Measurements from ENCODE around the gene XIRP2. TPM values are rescaled to one million over a fixed set of nuclear protein-coding genes. Genes with fewer than 3 reads are reported as not detected.
"Not testable (repeated sequence)": the region's sequence is repeated elsewhere in the genome, so short reads cannot be mapped to it uniquely, and the experiment has no call there.

The XIRP2 gene
- total RNA-seq, 1 experiment from 2014 or later, result not detected

DNA sequence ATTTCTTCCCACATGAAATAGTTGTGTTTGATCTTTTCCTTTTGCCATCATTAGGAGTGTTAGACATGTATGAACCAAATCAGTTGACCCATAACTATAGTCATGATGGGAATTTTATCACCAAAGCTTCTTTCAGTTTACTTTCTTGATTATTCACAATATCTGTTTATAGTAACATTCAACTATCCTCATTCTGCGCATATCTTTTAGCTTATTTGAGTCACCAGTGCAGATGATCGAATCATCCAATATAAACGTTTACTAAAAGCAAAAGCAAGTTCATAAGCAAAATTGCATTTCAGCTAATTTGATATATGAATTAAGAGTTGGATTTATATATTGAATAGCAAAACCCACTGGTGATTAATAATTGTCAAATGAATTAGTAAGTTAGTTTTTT, 216.4 kb downstream of the XIRP2 start:
- CTCF ChIA-PET, result no interaction called here
- RAD21 ChIA-PET (ENCODE audit: low non-redundant PET in 1 of 2, low total read pairs in 2 of 2, uncharacterized antibody in 2 of 2, unreplicated experiment in 2 of 2), result no interaction called here
- Histone ChIP-seq H3K9me3 (ENCODE audit: control insufficient read depth in 1 of 2, insufficient read depth in 1 of 2, low read depth in 1 of 2, low read length in 2 of 2) (peaks cover 0 to 2% of the 10 kb centered on the region in 2 experiments; a peak in 1 of 4 replicates), H3K79me2 (ENCODE audit: insufficient read depth, low read length) (no peaks in the 10 kb centered on the region), H3K9me2 (ENCODE audit: insufficient read depth) (no peaks in the 10 kb centered on the region), H3K27me3 (ENCODE audit: insufficient read depth, low read length) (no peaks in the 10 kb centered on the region), H3K27ac (ENCODE audit: low read depth, low read length) (no peak overlapping the region), H3K4me2 (ENCODE audit: low read length) (no peak overlapping the region), H3K4me3 (replicated peaks in 1 of 2; ENCODE audit: low read depth in 1 of 2, low read length in 2 of 2) (no peak overlapping the region), H3K36me3 (ENCODE audit: control insufficient read depth in 1 of 2, insufficient read depth in 2 of 2, low read length in 2 of 2) (no peaks in the 10 kb centered on the region), H3K9ac (ENCODE audit: low read length) (no peak overlapping the region), H4K20me1 (ENCODE audit: insufficient read depth) (no peaks in the 10 kb centered on the region), H3K4me1 (ENCODE audit: control insufficient read depth in 1 of 2, insufficient read depth in 2 of 2, low read length in 2 of 2) (no peaks in the 10 kb centered on the region), H2AFZ (ENCODE audit: low read depth, low read length, poor library complexity, severe bottlenecking) (no peak overlapping the region)
- intact Hi-C loops (cut with micrococcal nuclease), result no loop called here
- ATAC-seq (no peak), DNase-seq (ENCODE audit: low read depth, low spot score) (no peak)
- POLR2A ChIA-PET, result no interaction called here
- TF ChIP-seq, protein P1, sequence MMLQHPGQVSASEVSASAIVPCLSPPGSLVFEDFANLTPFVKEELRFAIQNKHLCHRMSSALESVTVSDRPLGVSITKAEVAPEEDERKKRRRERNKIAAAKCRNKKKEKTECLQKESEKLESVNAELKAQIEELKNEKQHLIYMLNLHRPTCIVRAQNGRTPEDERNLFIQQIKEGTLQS (IDR thresholded peaks at IDR 0.05), result no peak
- TF ChIP-seq EGR1 (IDR thresholded peaks at IDR 0.05; ENCODE audit: low read depth), result no peak
- TF ChIP-seq, protein P2, sequence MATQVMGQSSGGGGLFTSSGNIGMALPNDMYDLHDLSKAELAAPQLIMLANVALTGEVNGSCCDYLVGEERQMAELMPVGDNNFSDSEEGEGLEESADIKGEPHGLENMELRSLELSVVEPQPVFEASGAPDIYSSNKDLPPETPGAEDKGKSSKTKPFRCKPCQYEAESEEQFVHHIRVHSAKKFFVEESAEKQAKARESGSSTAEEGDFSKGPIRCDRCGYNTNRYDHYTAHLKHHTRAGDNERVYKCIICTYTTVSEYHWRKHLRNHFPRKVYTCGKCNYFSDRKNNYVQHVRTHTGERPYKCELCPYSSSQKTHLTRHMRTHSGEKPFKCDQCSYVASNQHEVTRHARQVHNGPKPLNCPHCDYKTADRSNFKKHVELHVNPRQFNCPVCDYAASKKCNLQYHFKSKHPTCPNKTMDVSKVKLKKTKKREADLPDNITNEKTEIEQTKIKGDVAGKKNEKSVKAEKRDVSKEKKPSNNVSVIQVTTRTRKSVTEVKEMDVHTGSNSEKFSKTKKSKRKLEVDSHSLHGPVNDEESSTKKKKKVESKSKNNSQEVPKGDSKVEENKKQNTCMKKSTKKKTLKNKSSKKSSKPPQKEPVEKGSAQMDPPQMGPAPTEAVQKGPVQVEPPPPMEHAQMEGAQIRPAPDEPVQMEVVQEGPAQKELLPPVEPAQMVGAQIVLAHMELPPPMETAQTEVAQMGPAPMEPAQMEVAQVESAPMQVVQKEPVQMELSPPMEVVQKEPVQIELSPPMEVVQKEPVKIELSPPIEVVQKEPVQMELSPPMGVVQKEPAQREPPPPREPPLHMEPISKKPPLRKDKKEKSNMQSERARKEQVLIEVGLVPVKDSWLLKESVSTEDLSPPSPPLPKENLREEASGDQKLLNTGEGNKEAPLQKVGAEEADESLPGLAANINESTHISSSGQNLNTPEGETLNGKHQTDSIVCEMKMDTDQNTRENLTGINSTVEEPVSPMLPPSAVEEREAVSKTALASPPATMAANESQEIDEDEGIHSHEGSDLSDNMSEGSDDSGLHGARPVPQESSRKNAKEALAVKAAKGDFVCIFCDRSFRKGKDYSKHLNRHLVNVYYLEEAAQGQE (IDR thresholded peaks at IDR 0.05; ENCODE audit: low read depth), result no peak
- no peak for TF ChIP-seq RAD21 (IDR thresholded peaks at IDR 0.05; ENCODE audit: low read depth)
- no peak for TF ChIP-seq EZH2 (IDR thresholded peaks at IDR 0.05)
- TF ChIP-seq SRF (IDR thresholded peaks at IDR 0.05; ENCODE audit: low read depth), result no peak
- TF ChIP-seq EZH2phosphoT487 (IDR thresholded peaks at IDR 0.05; ENCODE audit: borderline replicate concordance), result no peak
- TF ChIP-seq, protein P3, sequence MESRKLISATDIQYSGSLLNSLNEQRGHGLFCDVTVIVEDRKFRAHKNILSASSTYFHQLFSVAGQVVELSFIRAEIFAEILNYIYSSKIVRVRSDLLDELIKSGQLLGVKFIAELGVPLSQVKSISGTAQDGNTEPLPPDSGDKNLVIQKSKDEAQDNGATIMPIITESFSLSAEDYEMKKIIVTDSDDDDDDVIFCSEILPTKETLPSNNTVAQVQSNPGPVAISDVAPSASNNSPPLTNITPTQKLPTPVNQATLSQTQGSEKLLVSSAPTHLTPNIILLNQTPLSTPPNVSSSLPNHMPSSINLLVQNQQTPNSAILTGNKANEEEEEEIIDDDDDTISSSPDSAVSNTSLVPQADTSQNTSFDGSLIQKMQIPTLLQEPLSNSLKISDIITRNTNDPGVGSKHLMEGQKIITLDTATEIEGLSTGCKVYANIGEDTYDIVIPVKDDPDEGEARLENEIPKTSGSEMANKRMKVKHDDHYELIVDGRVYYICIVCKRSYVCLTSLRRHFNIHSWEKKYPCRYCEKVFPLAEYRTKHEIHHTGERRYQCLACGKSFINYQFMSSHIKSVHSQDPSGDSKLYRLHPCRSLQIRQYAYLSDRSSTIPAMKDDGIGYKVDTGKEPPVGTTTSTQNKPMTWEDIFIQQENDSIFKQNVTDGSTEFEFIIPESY (IDR thresholded peaks at IDR 0.05; ENCODE audit: extremely low read depth, insufficient replicate concordance, low read length), result no peak
- TF ChIP-seq ELF1 (IDR thresholded peaks at IDR 0.05; ENCODE audit: borderline replicate concordance, low read depth), result no peak
- no peak for TF ChIP-seq JUND (IDR thresholded peaks at IDR 0.05)
- TF ChIP-seq POLR2A (IDR thresholded peaks at IDR 0.05; ENCODE audit: borderline replicate concordance, extremely low read depth, insufficient read depth, insufficient read length), result no peak
- no peak for TF ChIP-seq SIN3A (IDR thresholded peaks at IDR 0.05; ENCODE audit: low read depth)
- BruUV-seq (replicated peaks), result no TSS peak

DNA sequence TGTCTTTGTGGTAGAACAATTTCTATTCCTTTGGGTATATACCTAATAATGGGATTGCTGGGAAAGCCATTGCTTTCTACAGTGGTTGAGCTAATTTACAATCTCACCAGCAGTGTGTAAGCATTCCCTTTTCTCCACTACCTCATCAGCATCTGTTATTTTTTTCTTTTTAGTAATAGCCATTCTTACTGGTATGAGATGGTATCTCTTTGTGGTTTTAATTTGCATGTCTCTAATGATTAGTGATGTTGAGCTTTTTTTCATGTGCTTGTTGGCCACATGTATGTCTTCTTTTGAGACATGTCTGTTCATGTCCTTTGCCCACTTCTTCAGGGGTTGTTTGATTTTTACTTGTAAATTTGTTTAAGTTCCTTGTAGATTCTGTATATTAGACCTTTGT, 221.4 kb downstream of the XIRP2 start:
- RAD21 ChIA-PET (ENCODE audit: low non-redundant PET in 1 of 2, low total read pairs in 2 of 2, uncharacterized antibody in 2 of 2, unreplicated experiment in 2 of 2); BruUV-seq (replicated peaks); intact Hi-C loops (cut with micrococcal nuclease); H3K9me3 ChIP-seq (ENCODE audit: control insufficient read depth in 1 of 2, insufficient read depth in 1 of 2, low read depth in 1 of 2, low read length in 2 of 2); H3K27me3 ChIP-seq (ENCODE audit: insufficient read depth, low read length); H3K9ac ChIP-seq (ENCODE audit: low read length); H3K79me2 ChIP-seq (ENCODE audit: insufficient read depth, low read length); H4K20me1 ChIP-seq (ENCODE audit: insufficient read depth); H3K27ac ChIP-seq (ENCODE audit: low read depth, low read length); DNase-seq (ENCODE audit: low read depth, low spot score); POLR2A ChIA-PET; ATAC-seq; H3K9me2 ChIP-seq (ENCODE audit: insufficient read depth); H3K4me1 ChIP-seq (ENCODE audit: control insufficient read depth in 1 of 2, insufficient read depth in 2 of 2, low read length in 2 of 2); H3K4me2 ChIP-seq (ENCODE audit: low read length); CTCF ChIA-PET; H2AFZ ChIP-seq (ENCODE audit: low read depth, low read length, poor library complexity, severe bottlenecking); H3K4me3 ChIP-seq (replicated peaks in 1 of 2; ENCODE audit: low read depth in 1 of 2, low read length in 2 of 2); H3K36me3 ChIP-seq (ENCODE audit: control insufficient read depth in 1 of 2, insufficient read depth in 2 of 2, low read length in 2 of 2): not testable (repeated sequence)
